ENCODE data around the gene PLXNB1. TPM values are rescaled to one million over a fixed set of nuclear protein-coding genes. Genes with fewer than 3 reads are reported as not detected.

The PLXNB1 gene
- total and polyA plus RNA-seq, 2 of the 13 experiments (the other 11 are each of a cell fraction or from before 2014, with no cell fraction given) = 86.0 to 143 TPM

DNA sequence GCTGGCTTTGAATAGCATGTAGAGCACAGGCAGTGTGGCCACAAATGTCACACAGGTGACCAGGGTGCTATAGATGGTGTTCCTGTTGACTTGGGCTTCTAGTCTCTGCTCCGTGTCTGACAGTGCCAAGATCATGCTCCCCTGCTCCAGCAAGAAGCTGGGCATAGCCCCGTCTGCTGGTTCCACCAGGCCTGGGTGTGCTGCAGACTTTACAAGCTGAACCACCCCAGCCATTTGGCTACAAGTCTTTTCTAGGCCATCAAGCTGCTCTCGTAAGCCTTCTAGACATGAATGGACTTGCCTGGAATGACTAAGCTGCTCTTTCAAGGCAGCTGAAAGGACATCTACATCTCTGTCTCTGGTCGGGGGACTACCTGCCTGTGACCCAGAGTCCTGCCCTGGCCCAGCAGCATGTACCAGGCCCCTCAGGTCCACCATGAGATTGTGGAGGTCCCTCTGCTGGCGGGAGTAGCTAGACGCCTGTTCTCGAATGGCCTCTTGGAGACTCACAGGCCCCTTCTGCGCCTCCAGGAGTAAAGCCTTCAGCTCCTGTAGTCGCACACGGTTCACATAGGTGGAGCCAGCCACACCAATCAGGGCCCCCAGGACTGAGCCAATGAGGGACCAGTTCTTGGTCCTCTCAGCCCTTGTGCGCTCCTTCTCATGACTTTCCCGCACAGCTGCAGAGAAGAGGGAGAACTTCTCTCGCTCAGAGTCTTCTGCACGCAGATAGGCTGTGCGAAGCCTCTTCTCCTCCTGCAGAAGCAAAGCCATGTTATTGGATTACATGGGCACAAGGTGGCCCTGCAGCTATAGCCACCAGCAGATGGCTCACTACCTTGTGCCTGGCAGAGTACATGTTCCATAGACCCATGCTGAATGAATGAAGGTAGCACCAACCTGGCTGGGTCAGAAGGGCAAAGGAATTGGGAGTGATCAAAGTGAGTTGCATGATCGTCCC lies 2.8 kb upstream of the PLXNB1 start (continued):
- TF ChIP-seq ZNF574 (CRISPR knock-in tag; IDR thresholded peaks at IDR 0.05) = peak; percentile 29; the same call in 1 of the 2 replicates
- TF ChIP-seq, protein P1, sequence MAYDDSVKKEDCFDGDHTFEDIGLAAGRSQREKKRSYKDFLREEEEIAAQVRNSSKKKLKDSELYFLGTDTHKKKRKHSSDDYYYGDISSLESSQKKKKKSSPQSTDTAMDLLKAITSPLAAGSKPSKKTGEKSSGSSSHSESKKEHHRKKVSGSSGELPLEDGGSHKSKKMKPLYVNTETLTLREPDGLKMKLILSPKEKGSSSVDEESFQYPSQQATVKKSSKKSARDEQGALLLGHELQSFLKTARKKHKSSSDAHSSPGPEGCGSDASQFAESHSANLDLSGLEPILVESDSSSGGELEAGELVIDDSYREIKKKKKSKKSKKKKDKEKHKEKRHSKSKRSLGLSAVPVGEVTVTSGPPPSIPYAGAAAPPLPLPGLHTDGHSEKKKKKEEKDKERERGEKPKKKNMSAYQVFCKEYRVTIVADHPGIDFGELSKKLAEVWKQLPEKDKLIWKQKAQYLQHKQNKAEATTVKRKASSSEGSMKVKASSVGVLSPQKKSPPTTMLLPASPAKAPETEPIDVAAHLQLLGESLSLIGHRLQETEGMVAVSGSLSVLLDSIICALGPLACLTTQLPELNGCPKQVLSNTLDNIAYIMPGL (CRISPR knock-in tag; IDR thresholded peaks at IDR 0.05; ENCODE audit: borderline replicate concordance in 1 of 2, low read depth in 1 of 2) = no peak; a peak in 1 of 4 replicates
- TF ChIP-seq ZFY (CRISPR knock-in tag; IDR thresholded peaks at IDR 0.05) = 0 out of 2 replicates have a peak, but pooled peaks have one; percentile 34
- no peak for TF ChIP-seq ATF7-NPFF (CRISPR knock-in tag; IDR thresholded peaks at IDR 0.05; ENCODE audit: low read depth)
- TF ChIP-seq SNAPC4 (CRISPR knock-in tag; IDR thresholded peaks at IDR 0.05) = 0 out of 2 replicates have a peak, but pooled peaks have one; percentile 36
- TF ChIP-seq BRF2 (CRISPR knock-in tag; IDR thresholded peaks at IDR 0.05) = no peak
- TF ChIP-seq, protein P2, sequence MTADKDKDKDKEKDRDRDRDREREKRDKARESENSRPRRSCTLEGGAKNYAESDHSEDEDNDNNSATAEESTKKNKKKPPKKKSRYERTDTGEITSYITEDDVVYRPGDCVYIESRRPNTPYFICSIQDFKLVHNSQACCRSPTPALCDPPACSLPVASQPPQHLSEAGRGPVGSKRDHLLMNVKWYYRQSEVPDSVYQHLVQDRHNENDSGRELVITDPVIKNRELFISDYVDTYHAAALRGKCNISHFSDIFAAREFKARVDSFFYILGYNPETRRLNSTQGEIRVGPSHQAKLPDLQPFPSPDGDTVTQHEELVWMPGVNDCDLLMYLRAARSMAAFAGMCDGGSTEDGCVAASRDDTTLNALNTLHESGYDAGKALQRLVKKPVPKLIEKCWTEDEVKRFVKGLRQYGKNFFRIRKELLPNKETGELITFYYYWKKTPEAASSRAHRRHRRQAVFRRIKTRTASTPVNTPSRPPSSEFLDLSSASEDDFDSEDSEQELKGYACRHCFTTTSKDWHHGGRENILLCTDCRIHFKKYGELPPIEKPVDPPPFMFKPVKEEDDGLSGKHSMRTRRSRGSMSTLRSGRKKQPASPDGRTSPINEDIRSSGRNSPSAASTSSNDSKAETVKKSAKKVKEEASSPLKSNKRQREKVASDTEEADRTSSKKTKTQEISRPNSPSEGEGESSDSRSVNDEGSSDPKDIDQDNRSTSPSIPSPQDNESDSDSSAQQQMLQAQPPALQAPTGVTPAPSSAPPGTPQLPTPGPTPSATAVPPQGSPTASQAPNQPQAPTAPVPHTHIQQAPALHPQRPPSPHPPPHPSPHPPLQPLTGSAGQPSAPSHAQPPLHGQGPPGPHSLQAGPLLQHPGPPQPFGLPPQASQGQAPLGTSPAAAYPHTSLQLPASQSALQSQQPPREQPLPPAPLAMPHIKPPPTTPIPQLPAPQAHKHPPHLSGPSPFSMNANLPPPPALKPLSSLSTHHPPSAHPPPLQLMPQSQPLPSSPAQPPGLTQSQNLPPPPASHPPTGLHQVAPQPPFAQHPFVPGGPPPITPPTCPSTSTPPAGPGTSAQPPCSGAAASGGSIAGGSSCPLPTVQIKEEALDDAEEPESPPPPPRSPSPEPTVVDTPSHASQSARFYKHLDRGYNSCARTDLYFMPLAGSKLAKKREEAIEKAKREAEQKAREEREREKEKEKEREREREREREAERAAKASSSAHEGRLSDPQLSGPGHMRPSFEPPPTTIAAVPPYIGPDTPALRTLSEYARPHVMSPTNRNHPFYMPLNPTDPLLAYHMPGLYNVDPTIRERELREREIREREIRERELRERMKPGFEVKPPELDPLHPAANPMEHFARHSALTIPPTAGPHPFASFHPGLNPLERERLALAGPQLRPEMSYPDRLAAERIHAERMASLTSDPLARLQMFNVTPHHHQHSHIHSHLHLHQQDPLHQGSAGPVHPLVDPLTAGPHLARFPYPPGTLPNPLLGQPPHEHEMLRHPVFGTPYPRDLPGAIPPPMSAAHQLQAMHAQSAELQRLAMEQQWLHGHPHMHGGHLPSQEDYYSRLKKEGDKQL (CRISPR knock-in tag; IDR thresholded peaks at IDR 0.05; ENCODE audit: low read depth) = no peak

Measured in HepG2 (cell line).